Hematopoietic multipotent progenitor cell (in vitro differentiated cells): ENCODE data around the gene CPNE4. TPM values are rescaled to one million over a fixed set of nuclear protein-coding genes. Genes with fewer than 3 reads are reported as not detected.

Experiments
- DNase-seq, 3 donors: peaks; one replicate each; pipeline ENCODE4 v3.0.0-alpha.2; 2011 to 2015; ENCODE audit warnings: low read depth in 2 of 3, low spot score in 2 of 3
- total RNA-seq: library from RNA; depleted of rRNA; stranded (reverse); fragments of >200 nt; gene quantifications from one replicate; pipeline ENCODE4 v1.2.3, GENCODE V29; 2012

CPNE4 gene
- total RNA-seq, 1 donor, result not detected

DNA sequence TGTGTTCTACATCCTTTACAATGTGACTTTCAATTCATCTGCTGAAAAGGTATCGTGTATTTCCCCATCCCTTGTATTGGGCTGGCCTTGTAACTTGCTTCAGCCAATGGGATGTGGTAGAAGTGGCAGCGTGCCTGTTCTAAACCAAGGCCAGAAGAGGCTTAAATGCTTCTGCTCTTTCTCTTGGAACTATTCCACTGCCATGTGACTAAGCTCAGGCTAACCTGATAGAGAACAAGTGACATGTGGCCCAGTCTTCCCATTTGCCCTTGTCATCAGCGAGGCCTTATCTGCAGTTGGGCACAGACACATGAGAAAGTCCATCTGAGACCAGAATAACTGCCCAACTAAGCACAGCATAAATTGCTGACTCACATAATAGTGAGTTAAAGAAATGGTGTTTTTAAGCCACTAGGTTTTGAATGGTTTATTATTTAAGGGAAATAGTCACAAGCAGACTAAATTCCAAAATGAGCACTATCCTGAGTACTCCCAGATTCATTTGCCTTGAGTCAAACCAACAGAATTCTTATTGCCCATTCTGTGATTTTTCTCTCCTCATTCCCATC lies 230.2 kb downstream of the CPNE4 start:
- DNase-seq, result no peak

- DNase-seq, result no peak
Measured at GRCh38 chr3:131803113-131803512, 231.7 kb downstream of the CPNE4 start.

DNA sequence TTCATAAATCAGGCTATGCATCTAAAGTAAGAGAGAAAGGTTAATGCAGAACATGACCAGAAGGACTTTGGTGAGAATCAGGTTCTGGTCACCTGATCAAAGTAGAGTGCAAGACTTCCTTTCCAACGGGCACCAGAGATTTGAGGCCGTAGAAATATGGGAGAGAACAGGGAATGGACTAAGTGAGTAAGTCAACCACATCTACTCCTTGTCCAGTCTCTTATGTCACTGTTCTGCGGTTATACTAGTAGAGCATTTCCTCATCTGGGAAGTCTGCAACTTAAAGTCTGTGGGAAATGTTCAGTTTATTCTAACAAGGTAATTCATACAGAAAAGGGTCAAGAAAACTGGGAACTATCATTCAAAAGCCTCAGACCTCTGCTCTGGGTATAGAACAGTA lies 232.8 kb downstream of the CPNE4 start:
- no peak for DNase-seq

GRCh38 chr3:131801566-131801965 lies 233.2 kb downstream of the CPNE4 start:
- DNase-seq, result no peak

- no peak for DNase-seq
Measured at GRCh38 chr3:131797776-131798175, 237.0 kb downstream of the CPNE4 start.

DNA sequence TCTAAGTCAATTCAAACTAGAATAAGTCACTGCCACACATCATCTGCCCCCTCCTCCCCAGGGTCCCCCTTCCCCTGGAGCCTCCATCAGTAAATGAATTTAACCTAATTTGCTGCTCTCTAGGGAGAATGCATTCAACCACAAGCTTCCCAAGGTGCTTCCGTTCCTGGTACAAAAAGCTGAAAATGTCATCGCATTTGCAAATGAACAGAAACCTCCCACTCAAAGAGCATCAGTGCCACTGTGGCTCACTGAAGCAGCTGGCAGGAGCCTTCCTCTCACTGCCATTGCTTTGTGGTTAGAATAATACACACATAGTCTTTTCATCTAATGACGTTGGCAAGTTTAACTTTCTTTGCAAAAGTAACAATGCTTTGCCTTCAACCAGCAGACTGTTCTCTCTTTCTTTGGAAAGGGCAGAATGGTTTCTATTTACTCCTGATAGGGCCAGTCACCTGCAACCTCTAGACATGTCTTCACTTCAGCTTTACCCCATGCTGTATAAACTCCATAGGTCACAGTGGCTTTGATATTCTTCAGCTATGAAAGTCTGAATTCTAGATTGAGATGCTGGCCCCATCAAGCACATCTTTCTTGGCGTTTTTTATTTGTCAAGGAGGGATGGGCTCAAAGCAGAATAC lies 238.1 kb downstream of the CPNE4 start:
- DNase-seq, result peak in 2 of 3 donors; percentile 55 to 82

GRCh38 chr3:131796111-131796510 lies 238.7 kb downstream of the CPNE4 start:
- DNase-seq, result no peak

DNA sequence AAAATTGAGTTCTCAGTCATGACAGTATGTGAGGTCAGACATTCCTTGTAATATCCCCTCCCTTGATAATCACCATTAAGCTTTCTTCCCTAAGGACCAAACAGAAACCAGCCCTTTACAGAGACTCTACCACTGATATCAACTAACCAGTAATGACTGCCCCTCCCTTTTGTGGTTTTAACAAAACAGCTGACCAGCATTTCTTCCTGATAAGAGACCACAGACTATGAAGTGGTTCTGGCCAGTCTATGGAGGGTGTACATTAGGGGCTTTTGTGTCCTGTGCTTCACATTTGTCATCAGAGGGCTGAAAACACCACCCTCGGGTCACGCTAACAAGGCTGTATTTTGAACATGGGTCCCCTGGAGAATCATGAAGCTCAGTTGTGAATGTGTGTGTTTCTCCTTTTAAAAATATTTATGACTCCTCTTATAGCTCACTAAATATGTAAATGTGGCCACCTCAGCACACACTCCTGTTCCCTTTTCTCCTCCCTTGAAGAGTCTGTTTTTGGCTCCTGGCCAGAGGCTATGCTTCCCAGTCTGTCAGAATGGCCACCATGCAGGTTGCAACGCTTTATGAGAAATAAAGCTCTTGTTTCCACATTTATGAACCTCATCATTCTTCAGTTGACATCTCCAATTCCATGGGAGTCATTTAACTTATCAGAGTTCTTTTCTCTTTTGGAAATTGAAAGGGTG lies 239.3 kb downstream of the CPNE4 start:
- peak in 2 of 3 donors; percentile 54 to 76 for DNase-seq

- DNase-seq, result peak in 2 of 3 donors; percentile 45 to 74
Measured at GRCh38 chr3:131794766-131795388, 239.9 kb downstream of the CPNE4 start.

- no peak for DNase-seq
Measured at GRCh38 chr3:131793870-131794269, 240.9 kb downstream of the CPNE4 start.

DNA sequence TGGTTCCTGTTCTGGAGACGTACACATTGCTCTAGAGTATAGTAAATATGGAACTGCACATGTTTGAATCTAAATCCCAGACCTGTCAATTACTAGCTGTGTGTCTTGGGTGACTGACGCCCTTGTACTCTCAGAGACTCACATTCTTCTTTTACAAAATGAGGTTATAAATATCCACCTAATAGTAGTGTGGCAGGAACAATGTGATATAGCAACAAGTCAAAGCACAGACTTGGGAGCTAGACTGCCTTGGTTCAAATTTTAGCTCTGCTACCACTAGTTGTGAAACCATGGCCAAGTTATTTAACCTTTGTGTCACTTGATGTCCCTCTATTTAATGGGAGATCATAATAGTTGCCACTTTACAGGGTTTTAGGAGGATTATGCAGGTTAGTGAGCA lies 245.6 kb downstream of the CPNE4 start:
- DNase-seq, result no peak

- DNase-seq, result no peak
Measured at GRCh38 chr3:131786386-131786785, 248.4 kb downstream of the CPNE4 start.

GRCh38 chr3:131782751-131783150 lies 252.1 kb downstream of the CPNE4 start:
- peak in 1 of 3 donors; percentile 64 for DNase-seq

GRCh38 chr3:131778526-131778925 lies 256.3 kb downstream of the CPNE4 start:
- DNase-seq, result no peak

GRCh38 chr3:131775650-131776049 lies 259.2 kb downstream of the CPNE4 start:
- DNase-seq, result peak in 1 of 3 donors; percentile 26

- no peak for DNase-seq
Measured at GRCh38 chr3:131772269-131773026, 262.4 kb downstream of the CPNE4 start.

DNA sequence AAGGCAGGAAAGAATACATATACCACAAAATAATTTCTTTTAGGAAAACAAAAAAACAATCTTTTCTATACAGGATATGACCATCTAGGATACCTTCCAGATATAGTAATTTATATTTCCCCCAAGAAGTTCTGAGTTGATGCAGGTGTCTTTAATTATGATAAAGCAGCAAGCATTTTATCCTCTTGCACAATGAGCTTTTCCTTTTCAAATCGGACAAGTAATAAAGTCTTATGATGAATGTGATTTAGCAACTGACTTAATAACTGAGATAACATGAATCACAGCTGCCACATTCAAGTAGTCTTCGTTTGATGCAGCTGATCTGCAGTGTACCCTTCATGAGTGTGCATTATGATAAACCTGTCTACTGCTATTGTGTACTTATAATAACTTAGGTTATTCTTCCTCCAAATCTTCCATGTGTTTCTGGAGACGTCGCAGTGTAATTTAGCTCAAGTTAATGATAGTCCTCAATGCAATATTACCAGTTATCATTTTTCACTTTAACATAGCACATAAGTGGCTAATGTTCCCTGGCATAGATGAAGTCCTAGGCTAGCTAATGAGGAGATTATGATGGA lies 271.7 kb downstream of the CPNE4 start:
- no peak for DNase-seq

- no peak for DNase-seq
Measured at GRCh38 chr3:131756405-131756804, 278.4 kb downstream of the CPNE4 start.

- DNase-seq, result no peak
Measured at GRCh38 chr3:131755380-131755779, 279.4 kb downstream of the CPNE4 start.

GRCh38 chr3:131750256-131750655 lies 284.6 kb downstream of the CPNE4 start:
- DNase-seq, result no peak

DNA sequence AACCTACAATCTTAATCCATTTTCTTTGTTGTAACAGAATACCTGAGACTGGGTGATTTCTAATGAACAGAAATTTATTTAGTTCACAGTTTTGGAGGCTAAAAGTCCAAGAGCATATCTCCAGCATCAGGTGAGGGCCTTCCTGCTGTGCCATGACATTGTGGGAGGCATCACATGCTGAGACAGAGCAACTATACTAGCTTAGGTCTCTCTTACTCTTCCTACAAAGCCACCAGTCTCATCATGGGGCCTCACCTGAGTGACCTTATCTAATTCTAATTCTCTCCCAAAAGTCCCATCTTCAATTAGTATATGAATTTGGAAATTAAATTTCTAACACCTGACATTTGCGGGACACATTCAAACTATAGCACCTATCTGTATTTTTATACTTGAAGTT lies 285.0 kb downstream of the CPNE4 start:
- DNase-seq, result no peak
